ENCODE results near the gene TIMP3.

The TIMP3 gene

GRCh38 chr22:32810555-32811133 lies 9.1 kb downstream of the TIMP3 start:
- DNase-seq: no peak

- DNase-seq: no peak
Observed at GRCh38 chr22:32811788-32812545, 10.5 kb downstream of the TIMP3 start.

GRCh38 chr22:32814285-32814860 lies 12.9 kb downstream of the TIMP3 start:
- no peak for DNase-seq

- no peak for DNase-seq
Observed at GRCh38 chr22:32815059-32815458, 13.6 kb downstream of the TIMP3 start.

GRCh38 chr22:32815943-32816342 lies 14.4 kb downstream of the TIMP3 start:
- no peak for DNase-seq

GRCh38 chr22:32817137-32817730 lies 15.7 kb downstream of the TIMP3 start:
- no peak for DNase-seq

GRCh38 chr22:32818446-32819115 lies 17.1 kb downstream of the TIMP3 start:
- no peak for DNase-seq

- DNase-seq: no peak
Observed at GRCh38 chr22:32819120-32819519, 17.6 kb downstream of the TIMP3 start.

- DNase-seq: no peak
Observed at GRCh38 chr22:32820131-32821119, 18.9 kb downstream of the TIMP3 start.

- DNase-seq: no peak
Observed at GRCh38 chr22:32822179-32822877, 20.8 kb downstream of the TIMP3 start.

GRCh38 chr22:32823024-32823730 lies 21.7 kb downstream of the TIMP3 start:
- DNase-seq: no peak

GRCh38 chr22:32824531-32825312 lies 23.2 kb downstream of the TIMP3 start:
- DNase-seq: no peak

GRCh38 chr22:32826537-32826936 lies 25.0 kb downstream of the TIMP3 start:
- DNase-seq: no peak

- DNase-seq: no peak
Observed at GRCh38 chr22:32827049-32827602, 25.6 kb downstream of the TIMP3 start.

- DNase-seq: no peak
Observed at GRCh38 chr22:32828150-32828549, 26.6 kb downstream of the TIMP3 start.

GRCh38 chr22:32828561-32828960 lies 27.1 kb downstream of the TIMP3 start:
- no peak for DNase-seq

- no peak for DNase-seq
Observed at GRCh38 chr22:32829451-32829851, 27.9 kb downstream of the TIMP3 start.

GRCh38 chr22:32830473-32830872 lies 29.0 kb downstream of the TIMP3 start:
- no peak for DNase-seq

- no peak for DNase-seq
Observed at GRCh38 chr22:32830957-32831356, 29.5 kb downstream of the TIMP3 start.

GRCh38 chr22:32831584-32831983 lies 30.1 kb downstream of the TIMP3 start:
- DNase-seq: no peak
